ENCODE results near the gene DNAJC21. TPM values are rescaled to one million over a fixed set of nuclear protein-coding genes. Genes with fewer than 3 reads are reported as not detected.
A peak's percentile ranks its signal among the peaks of the same experiment; 100 is the strongest.

The DNAJC21 gene
- total RNA-seq, 4 donors from 2014 or later = 12.7 to 34.8 (median 26.6) TPM

- Histone ChIP-seq H3K4me1 (no peaks in the 10 kb centered on the region), H3K36me3 (no peaks in the 10 kb centered on the region), H3K4me3 (no peak overlapping the region), H3K27ac (no peak overlapping the region), H3K27me3 (no peaks in the 10 kb centered on the region), H3K9me3 (no peaks in the 10 kb centered on the region)
- no peak for DNase-seq
- intact Hi-C loops (cut with DNase I; ENCODE audit: low total_unique reads) = loop anchor here (1.0 to 5.0 kb wide), 2 partner anchors 375 to 411 kb away; no protein-coding TSS in a partner anchor
- in situ Hi-C loops (cut with MboI; ENCODE audit: low pct_ligation_motif_present in 1 of 4, low pct_unique_long_range_greater_than_20kb in 1 of 4, low sequenced_read_pairs in 3 of 4) = loop anchor here in 2 of 4 donors (10.0 to 25.0 kb wide), 2 partner anchors 360 to 383 kb away; no protein-coding TSS in a partner anchor
- TF ChIP-seq, protein P1, sequence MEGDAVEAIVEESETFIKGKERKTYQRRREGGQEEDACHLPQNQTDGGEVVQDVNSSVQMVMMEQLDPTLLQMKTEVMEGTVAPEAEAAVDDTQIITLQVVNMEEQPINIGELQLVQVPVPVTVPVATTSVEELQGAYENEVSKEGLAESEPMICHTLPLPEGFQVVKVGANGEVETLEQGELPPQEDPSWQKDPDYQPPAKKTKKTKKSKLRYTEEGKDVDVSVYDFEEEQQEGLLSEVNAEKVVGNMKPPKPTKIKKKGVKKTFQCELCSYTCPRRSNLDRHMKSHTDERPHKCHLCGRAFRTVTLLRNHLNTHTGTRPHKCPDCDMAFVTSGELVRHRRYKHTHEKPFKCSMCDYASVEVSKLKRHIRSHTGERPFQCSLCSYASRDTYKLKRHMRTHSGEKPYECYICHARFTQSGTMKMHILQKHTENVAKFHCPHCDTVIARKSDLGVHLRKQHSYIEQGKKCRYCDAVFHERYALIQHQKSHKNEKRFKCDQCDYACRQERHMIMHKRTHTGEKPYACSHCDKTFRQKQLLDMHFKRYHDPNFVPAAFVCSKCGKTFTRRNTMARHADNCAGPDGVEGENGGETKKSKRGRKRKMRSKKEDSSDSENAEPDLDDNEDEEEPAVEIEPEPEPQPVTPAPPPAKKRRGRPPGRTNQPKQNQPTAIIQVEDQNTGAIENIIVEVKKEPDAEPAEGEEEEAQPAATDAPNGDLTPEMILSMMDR (IDR thresholded peaks at IDR 0.05) = no peak
- TF ChIP-seq POLR2AphosphoS5 (IDR thresholded peaks at IDR 0.05) = no peak
- no peak for TF ChIP-seq POLR2A (IDR thresholded peaks at IDR 0.05)
- TF ChIP-seq EP300 (IDR thresholded peaks at IDR 0.05; ENCODE audit: low read depth) = no peak
These were observed 31.7 kb upstream of the DNAJC21 start for GRCh38 chr5:34897646-34898045.

- H3K36me3 ChIP-seq = no peaks in the 10 kb centered on the region
- 1 to 10% methylated on average over 2 to 3 of the region's 3 CpGs for WGBS, 2 donors (ENCODE audit: low coverage in 1 of 2)
- peak; percentile 62 for DNase-seq
- TF ChIP-seq EP300 (IDR thresholded peaks at IDR 0.05; ENCODE audit: low read depth) (no peak), POLR2A (IDR thresholded peaks at IDR 0.05) (no peak), POLR2AphosphoS5 (IDR thresholded peaks at IDR 0.05) (no peak)
- TF ChIP-seq, protein P1 (IDR thresholded peaks at IDR 0.05) = peak; percentile 81 to 86 (median 84)
- no peak overlapping the region for H3K27ac ChIP-seq
- H3K4me3 ChIP-seq = no peak overlapping the region
- in situ Hi-C loops (cut with MboI; ENCODE audit: low pct_ligation_motif_present in 1 of 4, low pct_unique_long_range_greater_than_20kb in 1 of 4, low sequenced_read_pairs in 3 of 4) (loop anchor here in 2 of 4 donors (10.0 to 25.0 kb wide), 2 partner anchors 361 to 384 kb away; no protein-coding TSS in a partner anchor), intact Hi-C loops (cut with DNase I; ENCODE audit: low total_unique reads) (loop anchor here (1.0 to 5.0 kb wide), 2 partner anchors 376 to 412 kb away; no protein-coding TSS in a partner anchor)
- H3K4me1 ChIP-seq = no peaks in the 10 kb centered on the region
- H3K27me3 ChIP-seq = no peaks in the 10 kb centered on the region
- no peaks in the 10 kb centered on the region for H3K9me3 ChIP-seq
These were observed 31.0 kb upstream of the DNAJC21 start for GRCh38 chr5:34898258-34898895.

DNA sequence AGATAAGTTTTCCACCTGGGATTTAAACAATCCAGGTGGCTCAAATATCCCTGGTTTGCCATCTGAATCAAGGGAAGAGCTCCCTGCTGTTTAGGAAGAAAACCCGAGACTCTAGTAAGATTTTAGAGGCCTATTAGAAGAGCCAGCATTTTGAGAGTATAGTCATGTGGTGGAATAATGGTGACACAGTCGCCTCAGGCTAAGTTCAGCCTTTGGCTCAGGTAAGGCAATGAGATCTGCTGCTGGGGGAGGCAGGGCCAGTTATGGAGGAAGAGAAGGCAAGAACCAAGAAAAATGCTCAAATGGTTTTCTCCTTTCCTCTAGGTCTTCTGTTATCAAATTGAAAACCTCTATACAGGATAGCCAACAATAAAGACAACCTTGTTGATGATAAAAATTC, 30.3 kb upstream of the DNAJC21 start:
- no peaks in the 10 kb centered on the region for H3K36me3 ChIP-seq
- no peak overlapping the region for H3K4me3 ChIP-seq
- no peak for DNase-seq
- 93 to 100% methylated on average over 1 to 2 of the region's 2 CpGs for WGBS, 2 donors (ENCODE audit: low coverage in 1 of 2)
- in situ Hi-C loops (cut with MboI; ENCODE audit: low pct_ligation_motif_present in 1 of 4, low pct_unique_long_range_greater_than_20kb in 1 of 4, low sequenced_read_pairs in 3 of 4) (loop anchor here in 2 of 4 donors (10.0 to 25.0 kb wide), 2 partner anchors 362 to 384 kb away; no protein-coding TSS in a partner anchor), intact Hi-C loops (cut with DNase I; ENCODE audit: low total_unique reads) (loop anchor here (5.0 kb wide), 1 partner anchor 377 kb away; no protein-coding TSS in a partner anchor)
- H3K27ac ChIP-seq = no peak overlapping the region
- TF ChIP-seq, protein P1 (IDR thresholded peaks at IDR 0.05) = no peak
- H3K9me3 ChIP-seq = no peaks in the 10 kb centered on the region
- no peaks in the 10 kb centered on the region for H3K27me3 ChIP-seq
- H3K4me1 ChIP-seq = no peaks in the 10 kb centered on the region

GRCh38 chr5:34900652-34901051, 28.7 kb upstream of the DNAJC21 start:
- in situ Hi-C loops (cut with MboI; ENCODE audit: low pct_ligation_motif_present in 1 of 4, low pct_unique_long_range_greater_than_20kb in 1 of 4, low sequenced_read_pairs in 3 of 4) (loop anchor here (5.0 to 25.0 kb wide), 5 partner anchors 376 to 1463 kb away; partner anchors contain the start of genes AMACR (in 2 of the 4) and TARS1 (in 2 of the 4)), intact Hi-C loops (cut with DNase I; ENCODE audit: low total_unique reads) (no loop called here)
- TF ChIP-seq, protein P1 (IDR thresholded peaks at IDR 0.05) = no peak
- Histone ChIP-seq H3K4me3 (no peak overlapping the region), H3K4me1 (no peaks in the 10 kb centered on the region), H3K27me3 (no peaks in the 10 kb centered on the region), H3K9me3 (no peaks in the 10 kb centered on the region), H3K36me3 (no peaks in the 10 kb centered on the region), H3K27ac (no peak overlapping the region)
- 85 to 98% methylated on average over 5 to 6 of the region's 6 CpGs for WGBS, 2 donors (ENCODE audit: low coverage in 1 of 2)
- no peak for DNase-seq

Data from transverse colon (tissue), 4 donors.